AG04450 (cell line): ENCODE measurements around the gene CACNB2. TPM values are rescaled to one million over a fixed set of nuclear protein-coding genes. Genes with fewer than 3 reads are reported as not detected.

Source experiments
- CTCF ChIA-PET: fragments of 300-600, 350-600 bp; formaldehyde crosslinking; extraction: SDS; loops from one replicate; lab custom pipeline; 2022; ENCODE audit warnings: antibody characterized with exemption, inconsistent platforms; lab: Charles Lee
- POLR2A ChIA-PET: fragments of 350-600 bp; formaldehyde crosslinking; extraction: SDS; loops from one replicate; lab custom pipeline; 2021; ENCODE audit warnings: antibody characterized with exemption, inconsistent platforms; lab: Yijun Ruan, JAX
- DNase-seq: peaks from one replicate; pipeline ENCODE4 v3.0.0-alpha.2; 2011; ENCODE audit warnings: low read depth, low spot score
- H3K27ac ChIP-seq: one replicate; pipeline ENCODE4 v1.5.1; 2012; ENCODE audit warnings: low read depth, low read length, control low read depth
- H3K27me3 ChIP-seq: one replicate; pipeline ENCODE4 v1.6.0; 2012; ENCODE audit warnings: low read length; ENCODE audit not compliant: control insufficient read depth, insufficient read depth
- H3K4me3 ChIP-seq: 2 replicates; pipeline ENCODE4 v1.5.1; 2011; ENCODE audit warnings: mild to moderate bottlenecking, low read depth, low read length, control low read depth
- H3K9me3 ChIP-seq: 2 replicates; pipeline ENCODE4 v1.5.1; 2012; ENCODE audit warnings: low read length; ENCODE audit not compliant: control insufficient read depth, insufficient read depth
- polyA plus RNA-seq: library from polyadenylated mRNA; depleted of rRNA; stranded (reverse); fragments of >200 nt; gene quantifications from 2 replicates; pipeline ENCODE4 v1.2.3, GENCODE V29; 2011
- TF ChIP-seq, protein P1 (sequence below): IDR thresholded peaks from 2 replicates; pipeline ENCODE4 v1.5.1; 2011; ENCODE audit warnings: low read depth, low read length, control low read depth, inconsistent platforms

The CACNB2 gene
- polyA plus RNA-seq, 1 experiment: 0.76 TPM

DNA sequence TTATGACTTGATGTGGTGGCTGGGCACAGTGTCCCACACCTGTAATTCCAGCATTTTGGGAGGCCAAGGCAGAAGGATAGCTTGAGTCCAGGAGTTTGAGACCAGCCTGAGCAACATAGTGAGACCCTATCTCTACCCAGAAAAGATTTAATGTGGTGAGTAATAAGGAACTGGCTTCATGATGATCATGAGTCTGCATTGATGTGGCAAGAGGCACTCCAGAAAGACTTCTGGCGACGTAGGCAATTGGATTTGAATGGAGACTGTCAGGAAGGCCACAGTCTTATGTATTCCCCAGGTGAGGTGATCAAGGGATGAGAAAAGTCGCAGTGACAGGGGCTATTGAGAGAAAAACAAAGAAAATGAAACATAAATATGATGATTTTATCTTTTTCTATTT, 138.0 kb downstream of the CACNB2 start:
- Histone ChIP-seq H3K27ac (no peak overlapping the region), H3K4me3 (no peak overlapping the region), H3K9me3 (no peaks in the 10 kb centered on the region), H3K27me3 (no peaks in the 10 kb centered on the region)
- DNase-seq: no peak
- TF ChIP-seq, protein P1, sequence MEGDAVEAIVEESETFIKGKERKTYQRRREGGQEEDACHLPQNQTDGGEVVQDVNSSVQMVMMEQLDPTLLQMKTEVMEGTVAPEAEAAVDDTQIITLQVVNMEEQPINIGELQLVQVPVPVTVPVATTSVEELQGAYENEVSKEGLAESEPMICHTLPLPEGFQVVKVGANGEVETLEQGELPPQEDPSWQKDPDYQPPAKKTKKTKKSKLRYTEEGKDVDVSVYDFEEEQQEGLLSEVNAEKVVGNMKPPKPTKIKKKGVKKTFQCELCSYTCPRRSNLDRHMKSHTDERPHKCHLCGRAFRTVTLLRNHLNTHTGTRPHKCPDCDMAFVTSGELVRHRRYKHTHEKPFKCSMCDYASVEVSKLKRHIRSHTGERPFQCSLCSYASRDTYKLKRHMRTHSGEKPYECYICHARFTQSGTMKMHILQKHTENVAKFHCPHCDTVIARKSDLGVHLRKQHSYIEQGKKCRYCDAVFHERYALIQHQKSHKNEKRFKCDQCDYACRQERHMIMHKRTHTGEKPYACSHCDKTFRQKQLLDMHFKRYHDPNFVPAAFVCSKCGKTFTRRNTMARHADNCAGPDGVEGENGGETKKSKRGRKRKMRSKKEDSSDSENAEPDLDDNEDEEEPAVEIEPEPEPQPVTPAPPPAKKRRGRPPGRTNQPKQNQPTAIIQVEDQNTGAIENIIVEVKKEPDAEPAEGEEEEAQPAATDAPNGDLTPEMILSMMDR: no peak
- ChIA-PET POLR2A (no interaction called here), CTCF (no interaction called here)

DNA sequence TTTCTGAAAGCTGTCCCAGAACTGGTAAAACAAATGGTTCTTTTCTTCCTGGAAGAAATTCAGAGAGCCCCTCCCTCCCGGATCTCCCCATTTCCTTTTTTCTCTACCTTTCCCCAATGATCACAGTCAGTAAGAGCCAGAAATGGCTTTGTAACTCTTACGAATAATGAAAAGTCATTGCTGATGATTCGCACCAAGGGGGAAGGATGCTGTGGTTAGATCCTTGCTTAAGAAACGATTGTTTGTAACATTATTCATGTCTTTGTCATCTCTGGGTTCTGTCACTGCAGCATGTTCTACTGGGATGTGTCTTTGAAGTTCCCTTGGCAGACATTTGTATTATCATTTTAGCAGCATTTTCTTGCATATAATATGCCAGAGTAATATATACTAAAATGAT, 138.9 kb downstream of the CACNB2 start:
- Histone ChIP-seq H3K9me3 (no peaks in the 10 kb centered on the region), H3K27ac (no peak overlapping the region), H3K4me3 (no peak overlapping the region), H3K27me3 (no peaks in the 10 kb centered on the region)
- TF ChIP-seq, protein P1: no peak
- ChIA-PET POLR2A (no interaction called here), CTCF (no interaction called here)
- DNase-seq: no peak

DNA sequence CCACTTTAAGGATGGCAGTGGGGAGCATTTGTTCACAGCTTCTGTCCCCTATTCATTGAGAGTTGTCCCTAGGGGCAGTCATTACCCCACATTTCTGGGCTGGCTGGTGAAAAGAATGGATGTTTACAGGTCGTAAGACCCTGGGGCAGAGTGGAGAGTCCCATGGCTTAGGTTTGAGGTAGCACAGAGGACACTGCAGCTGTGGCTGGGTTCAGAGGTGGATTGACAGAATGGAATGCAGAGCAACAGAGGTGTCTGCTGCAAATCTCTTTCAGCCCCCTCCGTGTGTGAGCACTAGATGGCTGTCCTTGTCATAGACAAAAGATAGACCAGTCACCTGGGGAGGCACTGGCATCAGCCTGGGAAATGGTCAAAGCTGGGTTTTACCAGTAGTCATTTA, 141.9 kb downstream of the CACNB2 start:
- no peak for DNase-seq
- Histone ChIP-seq H3K4me3 (no peak overlapping the region), H3K27me3 (no peaks in the 10 kb centered on the region), H3K9me3 (no peaks in the 10 kb centered on the region), H3K27ac (no peak overlapping the region)
- TF ChIP-seq, protein P1: no peak
- ChIA-PET CTCF (no interaction called here), POLR2A (no interaction called here)

DNA sequence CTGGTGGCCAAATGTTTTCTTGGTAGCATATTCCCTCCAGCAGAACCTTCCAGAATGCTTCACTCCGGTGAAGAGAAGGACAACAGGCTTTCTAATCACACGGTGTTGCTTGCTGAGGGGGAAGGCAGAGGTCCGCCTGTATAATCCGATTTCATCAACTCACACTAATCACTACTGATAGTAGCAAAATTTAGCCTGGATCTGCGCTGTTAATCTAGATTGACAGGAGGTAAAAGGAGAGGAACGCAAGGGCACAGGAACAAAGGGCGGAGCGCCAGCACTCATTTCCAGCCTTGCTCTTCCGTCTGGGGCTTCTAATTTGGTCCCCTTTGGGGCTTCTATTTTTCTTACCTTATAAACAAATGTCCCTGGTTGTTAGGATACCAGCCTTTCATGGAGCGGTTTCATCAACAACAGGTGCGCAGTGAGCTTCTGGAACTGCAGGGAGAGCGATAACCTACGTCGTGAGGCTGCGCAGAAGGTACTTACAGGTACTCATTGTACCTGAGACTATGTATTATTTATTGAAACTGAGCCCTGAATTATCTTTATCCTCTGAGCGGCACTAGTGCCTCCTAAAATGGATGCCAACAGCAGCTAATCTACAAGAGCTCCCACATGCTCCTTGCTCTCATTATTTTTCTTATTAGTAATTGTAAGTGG, 150.6 kb downstream of the CACNB2 start:
- no peaks in the 10 kb centered on the region for H3K9me3 ChIP-seq
- ChIA-PET CTCF (no interaction called here), POLR2A (no interaction called here)
- H3K27me3 ChIP-seq: no peaks in the 10 kb centered on the region
- H3K27ac ChIP-seq: no peak overlapping the region
- TF ChIP-seq, protein P1: no peak
- DNase-seq: no peak
- H3K4me3 ChIP-seq: no peak overlapping the region

DNA sequence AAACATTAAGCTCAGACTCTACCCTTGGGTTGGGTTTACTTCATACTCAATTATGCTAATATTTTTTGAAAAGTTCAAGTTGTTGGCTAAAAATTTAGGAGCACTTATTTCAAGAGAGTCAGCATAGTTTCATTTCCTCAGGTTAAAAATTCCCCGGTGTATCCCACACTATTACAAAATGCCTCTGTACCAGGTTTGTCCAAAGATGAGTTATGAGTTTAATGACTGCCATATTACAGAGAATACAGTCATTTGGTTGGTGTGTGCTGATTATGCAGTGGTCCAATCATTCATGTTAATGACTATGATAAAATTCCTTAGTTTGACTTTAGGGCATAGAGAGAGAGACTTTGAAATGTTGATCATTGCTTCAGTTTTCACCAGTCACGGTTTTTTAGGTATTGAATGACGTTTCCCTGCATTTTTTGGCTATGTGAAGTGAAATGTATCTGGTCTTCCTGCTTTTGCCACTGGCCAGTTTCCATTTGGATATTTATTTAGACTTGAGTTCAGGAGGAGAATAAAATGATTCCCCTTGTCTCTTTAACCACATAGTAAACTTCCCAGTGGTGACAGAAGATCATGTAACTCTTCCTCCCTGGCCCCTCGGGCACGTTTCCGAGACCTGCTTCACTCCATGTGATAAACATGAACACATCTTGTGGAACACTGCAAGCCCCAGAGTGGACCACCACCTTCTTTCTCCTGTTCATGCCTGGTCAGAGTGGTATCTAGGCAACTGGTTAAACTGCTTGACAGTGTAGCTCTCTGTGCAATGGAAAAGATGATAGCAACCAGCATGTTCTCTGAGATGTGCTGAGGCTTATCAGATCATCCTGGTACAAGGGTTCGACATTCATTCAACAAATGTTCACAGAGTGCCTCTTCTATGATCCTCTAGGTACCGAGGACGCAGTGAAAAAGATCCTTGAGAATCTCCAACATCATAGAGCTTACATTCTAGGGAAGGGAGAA, 153.6 kb downstream of the CACNB2 start:
- no peak overlapping the region for H3K27ac ChIP-seq
- TF ChIP-seq, protein P1: no peak
- ChIA-PET POLR2A (no interaction called here), CTCF (no interaction called here)
- no peak overlapping the region for H3K4me3 ChIP-seq
- no peak for DNase-seq
- no peaks in the 10 kb centered on the region for H3K9me3 ChIP-seq
- no peaks in the 10 kb centered on the region for H3K27me3 ChIP-seq
